GM18519 (cell line): ENCODE measurements around the gene PLCD4.

Experiments
- ATAC-seq: cut with Tn5 transposase; IDR thresholded peaks from one replicate; pipeline ENCODE4 v1.9.1; 2021; ENCODE audit warnings: mild to moderate bottlenecking, moderate library complexity; ENCODE audit not compliant: unreplicated experiment, low FRiP score

The PLCD4 gene

GRCh38 chr2:218607436-218608115 is at the start of gene PLCD4:
PLCD4 (plus strand) TSS chr2:218607899; CDS start chr2:218615740, 7,841 bp downstream.
- ATAC-seq, result no peak

GRCh38 chr2:218557941-218558340 is 49.8 kb upstream of the PLCD4 start:
- no peak for ATAC-seq

- ATAC-seq, result no peak
Observed at GRCh38 chr2:218558986-218559385, 48.7 kb upstream of the PLCD4 start.

- no peak for ATAC-seq
Observed at GRCh38 chr2:218564056-218564455, 43.6 kb upstream of the PLCD4 start.

GRCh38 chr2:218566296-218566695 is 41.4 kb upstream of the PLCD4 start:
- no peak for ATAC-seq

- ATAC-seq, result peak; percentile 22
Observed at GRCh38 chr2:218567797-218568189, 39.9 kb upstream of the PLCD4 start.

GRCh38 chr2:218568190-218569037 is 39.3 kb upstream of the PLCD4 start, which contains the start of the genes CNOT9 and USP37:
CNOT9 (plus strand) TSS chr2:218568839; CDS start chr2:218568955, 116 bp downstream.
USP37 (minus strand) TSS chr2:218568351; CDS start chr2:218558653, 9,698 bp downstream.
- ATAC-seq, result peak; percentile 41

- no peak for ATAC-seq
Observed at GRCh38 chr2:218569038-218569431, 38.7 kb upstream of the PLCD4 start.

- no peak for ATAC-seq
Observed at GRCh38 chr2:218569661-218570500, 37.8 kb upstream of the PLCD4 start.

- ATAC-seq, result no peak
Observed at GRCh38 chr2:218570850-218571249, 36.8 kb upstream of the PLCD4 start.

- no peak for ATAC-seq
Observed at GRCh38 chr2:218576854-218577253, 30.8 kb upstream of the PLCD4 start.

- ATAC-seq, result no peak
Observed at GRCh38 chr2:218577482-218578220, 30.0 kb upstream of the PLCD4 start.

GRCh38 chr2:218578272-218578877 is 29.3 kb upstream of the PLCD4 start:
- no peak for ATAC-seq

- ATAC-seq, result no peak
Observed at GRCh38 chr2:218582076-218582475, 25.6 kb upstream of the PLCD4 start.

GRCh38 chr2:218583983-218584850 is 23.5 kb upstream of the PLCD4 start:
- ATAC-seq, result no peak

GRCh38 chr2:218585541-218585940 is 22.2 kb upstream of the PLCD4 start:
- ATAC-seq, result no peak

- no peak for ATAC-seq
Observed at GRCh38 chr2:218605432-218605831, 2.3 kb upstream of the PLCD4 start.

GRCh38 chr2:218615868-218616315 is 8.2 kb downstream of the PLCD4 start:
- no peak for ATAC-seq
